Measurements from ENCODE around the gene RHCE.

DNA sequence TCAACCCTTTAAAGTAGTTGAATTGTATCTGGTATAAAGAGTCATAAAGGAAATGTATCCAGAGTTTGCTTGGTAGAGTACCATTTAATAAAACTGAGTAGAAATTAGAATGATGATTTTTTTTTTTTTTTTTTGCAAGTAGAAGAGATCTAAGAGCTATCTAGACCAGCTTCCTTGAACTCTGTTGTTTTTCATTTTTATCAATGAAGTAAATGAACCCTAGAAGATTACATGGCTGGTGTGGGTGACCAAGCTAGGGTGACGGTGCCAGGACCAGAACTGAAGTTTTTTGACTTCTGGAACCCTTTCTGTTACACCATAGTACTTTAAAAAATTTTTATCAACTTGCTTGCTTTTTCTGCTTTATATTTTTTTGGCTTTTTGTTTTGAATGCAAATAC, 47.0 kb upstream of the RHCE start:
- TF ChIP-seq, protein P1, sequence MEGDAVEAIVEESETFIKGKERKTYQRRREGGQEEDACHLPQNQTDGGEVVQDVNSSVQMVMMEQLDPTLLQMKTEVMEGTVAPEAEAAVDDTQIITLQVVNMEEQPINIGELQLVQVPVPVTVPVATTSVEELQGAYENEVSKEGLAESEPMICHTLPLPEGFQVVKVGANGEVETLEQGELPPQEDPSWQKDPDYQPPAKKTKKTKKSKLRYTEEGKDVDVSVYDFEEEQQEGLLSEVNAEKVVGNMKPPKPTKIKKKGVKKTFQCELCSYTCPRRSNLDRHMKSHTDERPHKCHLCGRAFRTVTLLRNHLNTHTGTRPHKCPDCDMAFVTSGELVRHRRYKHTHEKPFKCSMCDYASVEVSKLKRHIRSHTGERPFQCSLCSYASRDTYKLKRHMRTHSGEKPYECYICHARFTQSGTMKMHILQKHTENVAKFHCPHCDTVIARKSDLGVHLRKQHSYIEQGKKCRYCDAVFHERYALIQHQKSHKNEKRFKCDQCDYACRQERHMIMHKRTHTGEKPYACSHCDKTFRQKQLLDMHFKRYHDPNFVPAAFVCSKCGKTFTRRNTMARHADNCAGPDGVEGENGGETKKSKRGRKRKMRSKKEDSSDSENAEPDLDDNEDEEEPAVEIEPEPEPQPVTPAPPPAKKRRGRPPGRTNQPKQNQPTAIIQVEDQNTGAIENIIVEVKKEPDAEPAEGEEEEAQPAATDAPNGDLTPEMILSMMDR (IDR thresholded peaks at IDR 0.05) = no peak
- no peak for TF ChIP-seq POLR2A (IDR thresholded peaks at IDR 0.05)
- no peak for TF ChIP-seq EP300 (IDR thresholded peaks at IDR 0.05; ENCODE audit: low read depth)
